Fibroblast of villous mesenchyme (primary cell): ENCODE data around the gene GRIK1. TPM values are rescaled to one million over a fixed set of nuclear protein-coding genes. Genes with fewer than 3 reads are reported as not detected.

Experiments
- DNase-seq: peaks from one replicate; pipeline ENCODE4 v3.0.0-alpha.2; 2010; ENCODE audit warnings: low read depth
- H3K4me3 ChIP-seq: 2 replicates; pipeline ENCODE4 v1.5.1; 2011; ENCODE audit warnings: low read depth, mild to moderate bottlenecking, low read length
- total RNA-seq: library from RNA; depleted of rRNA; stranded (reverse); fragments of >200 nt; gene quantifications from 2 replicates; pipeline ENCODE4 v1.2.3, GENCODE V29; 2012
- TF ChIP-seq, protein P1 (sequence below): IDR thresholded peaks from 2 replicates; pipeline ENCODE4 v1.5.1; 2012; ENCODE audit warnings: low read depth, mild to moderate bottlenecking, low read length; ENCODE audit not compliant: insufficient read depth

Gene GRIK1
- total RNA-seq, 1 donor = under 0.01 TPM

DNA sequence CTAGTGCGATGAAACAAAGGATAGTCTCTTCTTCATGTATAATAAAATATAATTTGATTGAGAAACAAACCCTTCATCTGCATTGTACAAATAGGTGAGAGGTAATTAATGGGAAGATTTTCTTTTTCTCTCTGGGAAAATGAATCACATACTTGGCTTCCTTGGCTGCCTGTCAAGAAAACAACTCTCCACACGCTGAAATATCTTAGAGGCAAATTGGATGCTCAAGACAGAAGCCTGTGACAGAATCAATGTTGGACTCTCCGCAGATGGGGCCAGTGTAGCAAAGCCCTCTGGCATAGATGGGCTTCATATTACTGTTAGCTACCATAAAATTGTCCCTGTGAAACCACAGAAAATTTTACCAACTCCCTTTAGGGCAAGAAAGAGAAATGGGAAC lies 186.6 kb downstream of the GRIK1 start:
- no peak overlapping the region for H3K4me3 ChIP-seq
- peak; percentile 2 for DNase-seq
- TF ChIP-seq, protein P1, sequence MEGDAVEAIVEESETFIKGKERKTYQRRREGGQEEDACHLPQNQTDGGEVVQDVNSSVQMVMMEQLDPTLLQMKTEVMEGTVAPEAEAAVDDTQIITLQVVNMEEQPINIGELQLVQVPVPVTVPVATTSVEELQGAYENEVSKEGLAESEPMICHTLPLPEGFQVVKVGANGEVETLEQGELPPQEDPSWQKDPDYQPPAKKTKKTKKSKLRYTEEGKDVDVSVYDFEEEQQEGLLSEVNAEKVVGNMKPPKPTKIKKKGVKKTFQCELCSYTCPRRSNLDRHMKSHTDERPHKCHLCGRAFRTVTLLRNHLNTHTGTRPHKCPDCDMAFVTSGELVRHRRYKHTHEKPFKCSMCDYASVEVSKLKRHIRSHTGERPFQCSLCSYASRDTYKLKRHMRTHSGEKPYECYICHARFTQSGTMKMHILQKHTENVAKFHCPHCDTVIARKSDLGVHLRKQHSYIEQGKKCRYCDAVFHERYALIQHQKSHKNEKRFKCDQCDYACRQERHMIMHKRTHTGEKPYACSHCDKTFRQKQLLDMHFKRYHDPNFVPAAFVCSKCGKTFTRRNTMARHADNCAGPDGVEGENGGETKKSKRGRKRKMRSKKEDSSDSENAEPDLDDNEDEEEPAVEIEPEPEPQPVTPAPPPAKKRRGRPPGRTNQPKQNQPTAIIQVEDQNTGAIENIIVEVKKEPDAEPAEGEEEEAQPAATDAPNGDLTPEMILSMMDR = no peak

DNA sequence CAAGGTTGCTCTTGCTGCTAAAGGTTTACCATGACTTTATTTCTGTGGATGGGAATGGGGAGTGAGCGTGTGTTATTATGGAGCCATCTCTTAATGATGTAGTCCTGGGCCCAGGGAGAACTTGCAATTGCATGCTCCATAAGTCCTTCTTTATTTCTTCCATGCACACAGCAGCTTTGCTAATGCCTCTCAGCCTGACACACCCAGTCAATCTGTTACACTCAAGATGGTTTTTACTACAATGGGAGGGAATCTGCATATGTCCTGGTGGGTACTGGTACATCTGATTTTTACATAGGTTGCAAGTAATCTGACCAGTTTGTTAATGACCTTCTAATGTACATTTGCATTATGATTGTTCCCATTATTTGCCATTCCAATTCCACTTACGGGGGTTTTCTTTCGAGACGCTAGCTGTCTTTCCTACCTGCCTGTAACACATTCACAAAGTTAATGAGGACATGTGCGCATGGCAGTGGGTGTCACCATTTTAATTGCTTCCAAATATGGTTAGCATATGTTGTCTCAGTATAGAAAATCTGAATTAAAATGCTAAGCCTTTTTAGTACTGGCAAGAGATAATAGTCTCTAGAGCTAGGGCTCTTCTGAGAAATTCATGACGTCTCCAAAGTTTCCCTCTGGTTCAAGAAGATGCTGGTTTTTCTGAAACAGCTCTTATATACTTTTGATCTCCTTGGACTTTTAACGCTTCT lies 188.2 kb downstream of the GRIK1 start:
- TF ChIP-seq, protein P1 = no peak
- H3K4me3 ChIP-seq = no peak overlapping the region
- no peak for DNase-seq

DNA sequence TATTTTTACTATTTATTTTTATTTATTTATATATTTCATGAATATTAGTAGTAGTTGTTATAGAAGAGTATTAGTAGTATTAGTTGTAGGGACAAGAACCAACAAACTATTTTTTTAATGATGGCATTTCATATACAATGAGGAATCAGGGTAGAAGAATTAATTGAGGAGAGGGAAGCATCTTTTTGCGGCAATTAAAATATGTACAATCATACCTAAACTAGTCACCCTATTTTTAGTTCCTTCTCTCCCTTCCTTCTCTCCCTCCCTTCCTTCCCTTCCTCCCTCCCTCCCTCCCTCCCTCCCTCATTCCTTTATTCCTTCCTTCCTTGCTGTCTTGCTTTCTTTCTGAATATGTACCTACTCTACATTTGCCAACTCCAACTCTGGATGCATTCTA lies 189.8 kb downstream of the GRIK1 start:
- no peak overlapping the region for H3K4me3 ChIP-seq
- TF ChIP-seq, protein P1 = no peak
- no peak for DNase-seq

DNA sequence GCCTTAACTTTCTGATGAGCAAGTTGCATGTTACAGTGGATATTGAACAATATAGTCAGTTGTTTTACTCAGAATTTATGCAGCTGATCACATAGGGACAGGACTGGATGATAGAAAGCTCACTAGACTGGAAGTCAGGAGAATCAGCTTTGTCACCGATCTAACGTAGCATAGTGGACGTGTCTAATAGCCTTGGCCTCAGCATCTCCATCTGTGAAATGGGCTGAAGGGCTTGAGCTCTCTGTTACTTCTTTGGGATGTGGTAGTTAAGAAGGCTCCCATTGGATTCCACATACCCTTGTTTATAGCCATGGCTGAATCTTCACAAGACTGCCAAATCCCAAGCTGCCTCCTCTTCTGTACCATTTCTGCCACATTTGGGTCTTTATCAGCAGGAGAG lies 190.6 kb downstream of the GRIK1 start:
- H3K4me3 ChIP-seq = no peak overlapping the region
- TF ChIP-seq, protein P1 = no peak
- no peak for DNase-seq

DNA sequence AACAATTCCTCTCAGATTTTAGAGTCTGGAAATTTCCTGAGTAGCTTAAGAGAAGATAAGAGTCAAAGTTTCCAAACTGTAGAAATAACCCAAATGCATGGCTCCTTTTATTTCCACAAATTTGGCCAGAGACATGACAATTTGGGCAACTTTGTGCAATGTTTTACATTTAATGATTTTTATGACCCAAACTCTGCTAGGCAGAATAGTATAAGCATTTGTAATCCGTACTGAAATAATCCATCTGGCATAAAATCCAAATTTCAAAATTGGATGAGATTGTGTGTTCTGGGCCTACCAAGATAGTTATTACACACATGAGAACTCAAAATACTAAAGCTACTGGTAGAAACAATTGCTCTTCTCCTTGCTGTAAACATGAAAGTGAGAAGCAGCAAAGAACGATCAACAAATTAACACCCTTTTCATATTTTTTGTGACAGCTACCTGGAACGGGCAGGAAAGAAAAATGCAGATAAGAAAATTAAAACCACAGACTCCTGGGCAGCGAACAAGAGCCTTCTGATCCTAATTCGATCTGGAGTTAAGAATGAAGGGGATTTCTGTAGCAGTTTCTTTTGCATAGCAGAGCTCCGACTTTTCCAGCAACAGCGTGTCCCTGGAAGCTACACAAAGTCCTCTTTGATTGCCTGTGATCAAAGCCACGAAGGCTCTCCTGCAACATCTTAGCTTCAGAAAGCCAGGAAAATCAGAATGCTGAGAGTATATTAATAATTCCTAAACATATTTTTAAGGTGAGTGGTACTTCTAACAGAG lies 191.2 kb downstream of the GRIK1 start:
- TF ChIP-seq, protein P1 = no peak

DNA sequence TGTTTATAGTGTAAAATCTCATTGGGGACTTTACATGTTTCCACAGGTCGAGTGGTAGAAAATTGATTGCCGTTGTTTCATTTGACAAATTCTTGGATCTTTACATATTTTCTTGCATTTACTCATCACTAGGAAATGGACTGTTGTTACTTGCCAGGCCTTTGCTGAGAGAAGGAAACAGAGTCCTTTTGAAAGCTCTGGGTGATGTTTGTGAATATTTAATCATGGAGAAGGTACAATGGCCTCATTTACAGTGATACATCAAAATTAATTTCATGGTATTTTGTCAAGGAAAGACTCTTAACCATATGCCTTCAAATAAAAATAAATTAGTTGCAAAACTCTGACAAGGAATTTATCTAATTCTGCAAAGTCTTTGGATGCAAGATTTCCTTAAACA lies 198.0 kb downstream of the GRIK1 start:
- no peak for DNase-seq
- TF ChIP-seq, protein P1 = no peak
- H3K4me3 ChIP-seq = no peak overlapping the region

More for the DNA sequence above, 191.2 kb downstream of the GRIK1 start:
- H3K4me3 ChIP-seq = no peak overlapping the region
- no peak for DNase-seq
